SJSA1 (cell line): ENCODE results near the gene SLC35E3. TPM values are rescaled to one million over a fixed set of nuclear protein-coding genes. Genes with fewer than 3 reads are reported as not detected.
A peak's percentile ranks its signal among the peaks of the same experiment; 100 is the strongest.

Experiments
- DNase-seq, 2 experiments: peaks; one replicate each; pipeline ENCODE4 v3.0.0-alpha.2; 2015 to 2020; ENCODE audit warnings: low spot score in 2 of 2, low read depth in 1 of 2
- H3K27ac ChIP-seq: fragments of 250-450 bp; sonication (Bioruptor Pico); 2 replicates; pipeline ENCODE4 v1.5.1; 2020; ENCODE audit warnings: mild to moderate bottlenecking, moderate library complexity
- H3K27me3 ChIP-seq: fragments of 250-450 bp; sonication (Bioruptor Pico); replicated peaks from 2 replicates; pipeline ENCODE4 v1.5.1; 2020; ENCODE audit warnings: mild to moderate bottlenecking, moderate library complexity
- H3K36me3 ChIP-seq: fragments of 250-450 bp; sonication (Bioruptor Pico); 2 replicates; pipeline ENCODE4 v1.5.1; 2020; ENCODE audit warnings: mild to moderate bottlenecking
- H3K4me1 ChIP-seq: fragments of 250-450 bp; sonication (Bioruptor Pico); replicated peaks from 2 replicates; pipeline ENCODE4 v1.6.1; 2021; ENCODE audit warnings: mild to moderate bottlenecking
- H3K4me3 ChIP-seq: fragments of 250-450 bp; sonication (Bioruptor Pico); 2 replicates; pipeline ENCODE4 v1.5.1; 2020; ENCODE audit warnings: mild to moderate bottlenecking
- H3K9me3 ChIP-seq: fragments of 250-450 bp; sonication (Bioruptor Pico); replicated peaks from 2 replicates; pipeline ENCODE4 v1.5.1; 2020; ENCODE audit warnings: mild to moderate bottlenecking
- total RNA-seq: library from RNA; depleted of rRNA; stranded (reverse); fragments of >200 nt; shearing (Covaris generic); gene quantifications from 2 replicates; pipeline ENCODE4 v1.2.3, GENCODE V29; 2014

The SLC35E3 gene
- total RNA-seq, 1 experiment from 2014 or later = 4.9 TPM

GRCh38 chr12:68776976-68777610, 31.1 kb downstream of the SLC35E3 start:
- H3K4me1 ChIP-seq = no peaks in the 10 kb centered on the region
- peaks cover 8% of the 10 kb centered on the region for H3K9me3 ChIP-seq
- no peaks in the 10 kb centered on the region for H3K36me3 ChIP-seq
- H3K27me3 ChIP-seq = peaks cover 52% of the 10 kb centered on the region
- peak; percentile 78 to 82 for DNase-seq
- no peak overlapping the region for H3K4me3 ChIP-seq
- no peak overlapping the region for H3K27ac ChIP-seq

GRCh38 chr12:68779280-68779679, 33.3 kb downstream of the SLC35E3 start:
- Histone ChIP-seq H3K4me3 (no peak overlapping the region), H3K4me1 (peaks cover 11% of the 10 kb centered on the region), H3K9me3 (peaks cover 8% of the 10 kb centered on the region), H3K27me3 (peaks cover 44% of the 10 kb centered on the region), H3K36me3 (no peaks in the 10 kb centered on the region), H3K27ac (no peak overlapping the region)
- DNase-seq = peak; percentile 74 to 79

- DNase-seq = no peak
- H3K27ac ChIP-seq = no peak overlapping the region
- peaks cover 8% of the 10 kb centered on the region for H3K9me3 ChIP-seq
- H3K4me3 ChIP-seq = no peak overlapping the region
- no peaks in the 10 kb centered on the region for H3K36me3 ChIP-seq
- H3K27me3 ChIP-seq = peaks cover 43% of the 10 kb centered on the region
- peaks cover 17% of the 10 kb centered on the region for H3K4me1 ChIP-seq
Observed at GRCh38 chr12:68780731-68781130, 34.8 kb downstream of the SLC35E3 start.

- no peaks in the 10 kb centered on the region for H3K36me3 ChIP-seq
- peak; percentile 75 to 86 for DNase-seq
- H3K27ac ChIP-seq = no peak overlapping the region
- peaks cover 8% of the 10 kb centered on the region for H3K9me3 ChIP-seq
- no peak overlapping the region for H3K4me3 ChIP-seq
- H3K4me1 ChIP-seq = peaks cover 17% of the 10 kb centered on the region
- H3K27me3 ChIP-seq = peaks cover 46% of the 10 kb centered on the region
Observed at GRCh38 chr12:68781728-68782127, 35.8 kb downstream of the SLC35E3 start.

GRCh38 chr12:68784015-68784414, 38.0 kb downstream of the SLC35E3 start:
- H3K27ac ChIP-seq = no peak overlapping the region
- DNase-seq = no peak

DNA sequence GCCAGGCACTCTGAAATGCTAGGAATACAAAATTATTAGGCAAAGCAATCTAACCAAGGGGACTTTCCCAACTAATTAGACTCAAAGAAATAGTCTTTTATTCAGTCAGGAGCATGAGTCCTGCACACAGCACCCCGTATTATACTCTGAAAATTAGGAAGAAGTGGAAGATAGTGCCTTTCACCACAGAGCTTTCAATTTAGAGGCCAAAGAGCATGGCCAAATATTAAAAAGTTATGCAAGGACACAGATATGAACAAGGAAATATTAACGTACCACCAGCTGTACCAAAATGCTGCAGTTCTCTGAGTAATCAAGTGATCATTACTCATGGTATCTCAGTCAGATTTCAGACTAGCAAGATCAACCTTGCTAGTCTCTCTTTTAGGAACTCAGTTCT, 39.4 kb downstream of the SLC35E3 start:
- Histone ChIP-seq H3K9me3 (no peaks in the 10 kb centered on the region), H3K27me3 (peaks cover 51% of the 10 kb centered on the region), H3K36me3 (no peaks in the 10 kb centered on the region), H3K4me3 (no peak overlapping the region), H3K4me1 (peaks cover 17% of the 10 kb centered on the region), H3K27ac (no peak overlapping the region)
- peak; percentile 75 to 87 for DNase-seq

More at GRCh38 chr12:68784015-68784414, 38.0 kb downstream of the SLC35E3 start:
- Histone ChIP-seq H3K36me3 (no peaks in the 10 kb centered on the region), H3K4me1 (peaks cover 17% of the 10 kb centered on the region), H3K4me3 (no peak overlapping the region), H3K27me3 (peaks cover 44% of the 10 kb centered on the region), H3K9me3 (no peaks in the 10 kb centered on the region)

DNA sequence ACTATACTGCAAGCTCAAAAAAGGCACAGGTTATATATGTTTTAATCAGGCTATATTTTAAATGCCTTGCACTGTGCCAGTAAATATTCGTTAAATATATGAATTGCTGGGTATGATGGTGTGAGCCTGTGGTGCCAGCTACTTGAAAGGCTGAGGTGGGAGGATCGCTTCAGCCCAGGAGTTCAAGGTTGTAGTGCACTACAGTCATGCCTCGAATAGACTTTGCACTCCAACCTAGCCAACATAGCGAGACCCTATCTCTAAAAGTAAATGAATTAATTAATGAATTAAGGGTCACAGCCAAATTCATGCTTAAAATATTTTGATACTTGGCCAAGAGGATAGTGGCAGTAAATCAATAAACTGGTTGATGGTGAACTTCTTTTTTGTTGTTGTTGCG, 39.8 kb downstream of the SLC35E3 start:
- Histone ChIP-seq H3K27me3 (peaks cover 55% of the 10 kb centered on the region), H3K4me3 (no peak overlapping the region), H3K9me3 (no peaks in the 10 kb centered on the region), H3K36me3 (no peaks in the 10 kb centered on the region), H3K27ac (no peak overlapping the region), H3K4me1 (peaks cover 17% of the 10 kb centered on the region)
- DNase-seq = no peak

DNA sequence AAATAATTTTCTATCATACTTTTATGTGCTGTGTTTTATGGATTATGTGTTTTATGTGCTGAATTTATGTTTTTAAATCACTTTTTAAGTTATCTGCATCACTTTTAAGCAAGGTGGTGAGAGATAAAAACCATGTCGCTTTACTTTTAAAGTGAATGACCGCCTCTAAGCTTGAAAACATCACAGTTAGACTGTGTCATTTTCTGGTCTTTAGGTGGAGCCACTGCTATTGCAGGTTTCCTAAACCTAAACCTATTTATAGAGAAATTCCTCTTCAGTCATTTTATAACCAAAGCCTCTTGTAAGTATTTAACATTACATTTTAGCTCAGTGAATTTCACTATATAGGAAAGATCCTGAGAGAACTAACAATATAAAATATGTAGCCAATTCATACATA, 41.0 kb downstream of the SLC35E3 start:
- Histone ChIP-seq H3K27me3 (peaks cover 61% of the 10 kb centered on the region), H3K9me3 (no peaks in the 10 kb centered on the region), H3K27ac (no peak overlapping the region), H3K4me1 (peaks cover 17% of the 10 kb centered on the region), H3K4me3 (no peak overlapping the region), H3K36me3 (no peaks in the 10 kb centered on the region)
- DNase-seq = peak in 1 of 2 experiments; percentile 75

DNA sequence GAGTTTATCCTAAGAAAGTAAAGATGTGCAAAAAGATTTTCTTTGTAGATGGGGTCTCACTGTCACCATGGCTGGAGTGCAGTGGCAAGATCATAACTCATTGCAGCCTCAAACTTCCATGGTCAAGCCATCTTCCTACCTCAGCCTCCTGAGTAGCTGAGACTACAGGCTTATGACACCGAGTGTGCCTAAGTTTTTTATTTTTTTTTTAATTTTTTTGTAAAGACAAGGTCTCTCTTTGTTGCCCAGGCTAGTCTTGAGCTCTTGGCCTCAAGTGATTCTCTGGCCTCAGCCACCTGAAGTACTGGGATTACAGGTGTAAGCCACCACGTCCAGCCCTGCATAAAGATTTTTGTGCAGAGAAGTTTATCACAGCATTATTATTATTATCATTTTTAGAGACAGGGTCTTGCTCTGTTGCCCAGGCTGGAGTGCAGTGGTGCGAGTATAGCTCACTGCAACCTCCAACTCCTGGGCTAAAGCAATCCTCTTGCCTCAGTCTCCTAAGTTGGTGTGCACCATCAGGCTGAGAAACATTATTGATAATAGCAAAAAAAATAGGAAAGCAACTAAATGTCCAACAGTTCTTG, 42.7 kb downstream of the SLC35E3 start:
- Histone ChIP-seq H3K4me1 (peaks cover 12% of the 10 kb centered on the region), H3K36me3 (no peaks in the 10 kb centered on the region), H3K9me3 (no peaks in the 10 kb centered on the region; the same call in 1 of the 2 replicates), H3K27me3 (peaks cover 57% of the 10 kb centered on the region), H3K27ac (no peak overlapping the region), H3K4me3 (no peak overlapping the region)
- DNase-seq = peak; percentile 74 to 88

DNA sequence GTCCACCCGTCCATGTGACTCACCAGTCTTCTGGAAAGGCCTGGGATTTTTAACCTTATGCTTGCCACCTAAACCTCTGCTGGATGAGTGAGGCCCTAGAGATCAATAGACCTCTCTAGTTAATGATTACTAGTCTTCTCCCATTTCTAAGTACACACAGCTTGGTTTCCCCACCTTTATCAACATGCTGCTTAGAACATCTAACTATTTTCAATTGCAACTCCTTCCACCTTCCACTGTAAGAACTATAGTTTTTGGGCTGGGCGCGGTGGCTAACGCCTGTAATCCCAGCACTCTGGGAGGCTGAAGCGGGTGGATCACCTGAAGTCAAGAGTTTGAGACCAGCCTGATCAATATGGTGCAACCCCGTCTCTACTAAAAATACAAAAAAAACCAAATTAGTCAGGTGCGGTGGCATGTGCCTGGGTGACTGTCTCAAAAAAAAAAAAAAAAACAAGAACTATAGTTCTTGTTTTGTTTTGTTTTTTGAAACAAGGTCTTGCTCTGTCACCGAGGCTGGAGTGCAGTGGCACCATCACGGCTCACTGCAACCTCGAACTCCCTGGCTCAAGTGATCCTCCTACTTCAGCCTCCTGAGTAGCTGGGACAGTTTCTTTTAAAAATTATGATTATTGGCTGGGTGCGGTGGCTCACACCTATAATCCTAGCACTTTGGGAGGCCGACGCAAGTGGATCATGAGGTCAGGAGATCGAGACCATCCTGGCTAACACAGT, 43.3 kb downstream of the SLC35E3 start:
- Histone ChIP-seq H3K27ac (no peak overlapping the region), H3K4me3 (no peak overlapping the region), H3K4me1 (peaks cover 5% of the 10 kb centered on the region), H3K36me3 (no peaks in the 10 kb centered on the region), H3K9me3 (no peaks in the 10 kb centered on the region; the same call in none of the 2 replicates), H3K27me3 (peaks cover 62% of the 10 kb centered on the region)
- DNase-seq = peak in 1 of 2 experiments; percentile 87

DNA sequence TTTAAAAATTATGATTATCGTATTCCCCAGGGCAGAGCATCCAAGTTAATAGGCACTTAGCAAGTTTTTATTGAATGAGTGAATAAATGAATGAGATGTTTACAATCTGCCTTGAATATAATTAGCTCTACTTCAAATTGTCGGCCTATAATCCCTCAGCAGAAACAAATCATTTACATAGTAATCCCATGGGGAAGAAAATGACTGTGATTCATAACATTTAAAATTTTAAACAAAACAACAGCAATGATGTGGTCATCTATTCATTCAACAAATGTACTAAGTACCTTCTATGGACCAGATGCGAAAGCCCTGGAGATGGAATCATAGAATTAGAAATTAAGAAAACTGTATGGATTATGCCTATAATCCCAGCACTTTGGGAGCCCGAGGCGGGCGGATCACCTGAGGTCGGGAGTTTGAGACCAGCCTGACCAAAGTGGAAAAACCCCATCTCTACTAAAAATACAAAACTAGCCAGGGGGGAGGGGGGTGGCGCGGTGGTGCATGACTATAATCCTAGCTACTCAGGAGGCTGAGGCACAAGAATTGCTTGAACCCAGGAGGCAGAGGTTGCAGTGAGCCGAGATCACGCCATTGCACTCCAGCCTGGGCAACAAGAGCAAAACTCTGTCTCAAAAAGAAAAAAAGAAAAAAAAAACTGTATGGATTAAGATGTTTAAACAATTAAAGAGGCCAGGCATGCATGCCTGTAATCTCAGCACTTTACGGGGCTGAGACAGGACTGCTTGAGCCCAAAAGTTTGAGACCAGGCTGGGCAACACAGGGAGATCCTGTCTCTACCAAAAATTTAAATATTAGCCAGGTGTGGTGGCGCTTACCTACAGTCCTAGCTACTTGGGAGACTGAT, 44.3 kb downstream of the SLC35E3 start:
- Histone ChIP-seq H3K27ac (no peak overlapping the region), H3K27me3 (peaks cover 65% of the 10 kb centered on the region), H3K4me3 (no peak overlapping the region), H3K4me1 (peaks cover 8% of the 10 kb centered on the region), H3K9me3 (peaks cover 5% of the 10 kb centered on the region), H3K36me3 (no peaks in the 10 kb centered on the region; the same call in 1 of the 2 replicates)
- DNase-seq = peak; percentile 73 to 93

DNA sequence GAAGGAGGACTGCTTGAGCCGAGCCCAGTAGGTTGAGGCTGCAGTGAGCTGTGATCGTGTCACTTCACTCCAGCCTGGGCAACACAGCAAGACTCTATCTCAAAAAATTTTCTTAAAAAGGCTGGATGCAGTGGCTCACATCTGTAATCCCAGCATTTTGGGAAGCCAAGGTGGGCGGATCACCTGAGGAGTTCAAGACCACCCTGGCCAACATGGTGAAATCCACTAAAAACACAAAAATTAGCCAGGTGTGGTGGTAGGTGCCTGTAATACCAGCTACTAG, 44.9 kb downstream of the SLC35E3 start:
- Histone ChIP-seq H3K9me3 (peaks cover 5% of the 10 kb centered on the region), H3K4me1 (peaks cover 8% of the 10 kb centered on the region)

GRCh38 chr12:68791897-68792481, 46.0 kb downstream of the SLC35E3 start:
- Histone ChIP-seq H3K27me3 (peaks cover 55% of the 10 kb centered on the region), H3K36me3 (no peaks in the 10 kb centered on the region; the same call in 1 of the 2 replicates), H3K9me3 (peaks cover 7% of the 10 kb centered on the region), H3K4me1 (peaks cover 12% of the 10 kb centered on the region), H3K4me3 (no peak overlapping the region), H3K27ac (no peak overlapping the region)
- DNase-seq = peak; percentile 72 to 91

More for the DNA sequence above, 44.9 kb downstream of the SLC35E3 start:
- no peak for DNase-seq
- Histone ChIP-seq H3K27ac (no peak overlapping the region), H3K27me3 (peaks cover 59% of the 10 kb centered on the region), H3K36me3 (no peaks in the 10 kb centered on the region; the same call in 1 of the 2 replicates), H3K4me3 (no peak overlapping the region)
